Measurements from ENCODE around the gene PRMT3.

PRMT3 gene

GRCh38 chr11:20453657-20454316, 66.3 kb downstream of the PRMT3 start:
- H3K4me1 ChIP-seq (ENCODE audit: low read length) = no peaks in the 10 kb centered on the region
- no peak overlapping the region for H3K27ac ChIP-seq (ENCODE audit: low read length)
- no peak overlapping the region for H3K4me3 ChIP-seq (ENCODE audit: low read length)
- 0 out of 2 replicates have a peak, but pooled peaks cover 3% of the 10 kb centered on the region for H3K36me3 ChIP-seq (replicated peaks; ENCODE audit: insufficient read depth, low read length)
- H4K20me1 ChIP-seq (ENCODE audit: insufficient read depth, low read length) = no peaks in the 10 kb centered on the region
- H2AFZ ChIP-seq (ENCODE audit: low read length) = no peak overlapping the region
- H3K9me3 ChIP-seq (replicated peaks; ENCODE audit: insufficient read depth, low read length) = no peaks in the 10 kb centered on the region
- no peak overlapping the region for H3K4me2 ChIP-seq (ENCODE audit: low read depth, low read length)
- H3K9ac ChIP-seq (ENCODE audit: low read length) = no peak overlapping the region
- DNase-seq = no peak
- H3K27me3 ChIP-seq (replicated peaks; ENCODE audit: insufficient read depth, low read length) = no peaks in the 10 kb centered on the region
- H3K79me2 ChIP-seq (ENCODE audit: low read length) = no peaks in the 10 kb centered on the region
- no peaks in the 10 kb centered on the region for H3F3A ChIP-seq (ENCODE audit: insufficient read depth, low read length)
- no peak for TF ChIP-seq EZH2 (optimal IDR thresholded peaks at IDR 0.05; ENCODE audit: low read depth, low read length)
- TF ChIP-seq CTCF (IDR thresholded peaks at IDR 0.05; ENCODE audit: low read length) = no peak
- no peaks in the 10 kb centered on the region for H3K9me2 ChIP-seq (replicated peaks; ENCODE audit: insufficient read depth, low read length)

GRCh38 chr11:20457001-20457799, 69.7 kb downstream of the PRMT3 start:
- H4K20me1 ChIP-seq (ENCODE audit: insufficient read depth, low read length) = no peaks in the 10 kb centered on the region
- no peaks in the 10 kb centered on the region for H3K9me3 ChIP-seq (replicated peaks; ENCODE audit: insufficient read depth, low read length)
- no peak overlapping the region for H3K9ac ChIP-seq (ENCODE audit: low read length)
- H3K4me3 ChIP-seq (ENCODE audit: low read length) = no peak overlapping the region
- no peaks in the 10 kb centered on the region for H3K9me2 ChIP-seq (replicated peaks; ENCODE audit: insufficient read depth, low read length)
- no peaks in the 10 kb centered on the region for H3K27me3 ChIP-seq (replicated peaks; ENCODE audit: insufficient read depth, low read length)
- H2AFZ ChIP-seq (ENCODE audit: low read length) = no peak overlapping the region
- H3K36me3 ChIP-seq (replicated peaks; ENCODE audit: insufficient read depth, low read length) = 0 out of 2 replicates have a peak, but pooled peaks cover 6% of the 10 kb centered on the region
- no peak for DNase-seq
- H3F3A ChIP-seq (ENCODE audit: insufficient read depth, low read length) = no peaks in the 10 kb centered on the region
- no peak overlapping the region for H3K4me2 ChIP-seq (ENCODE audit: low read depth, low read length)
- TF ChIP-seq EZH2phosphoT487 (IDR thresholded peaks at IDR 0.05; ENCODE audit: low read length) (no peak), EZH2 (optimal IDR thresholded peaks at IDR 0.05; ENCODE audit: low read depth, low read length) (no peak), CTCF (IDR thresholded peaks at IDR 0.05; ENCODE audit: low read length) (no peak)
- H3K79me2 ChIP-seq (ENCODE audit: low read length) = no peaks in the 10 kb centered on the region
- H3K4me1 ChIP-seq (ENCODE audit: low read length) = no peaks in the 10 kb centered on the region
- no peak overlapping the region for H3K27ac ChIP-seq (ENCODE audit: low read length)

GRCh38 chr11:20457934-20458680, 70.6 kb downstream of the PRMT3 start:
- Histone ChIP-seq H3K4me3 (ENCODE audit: low read length) (no peak overlapping the region), H3K79me2 (ENCODE audit: low read length) (no peaks in the 10 kb centered on the region), H3K27ac (ENCODE audit: low read length) (no peak overlapping the region), H3K4me1 (ENCODE audit: low read length) (no peaks in the 10 kb centered on the region), H3K4me2 (ENCODE audit: low read depth, low read length) (no peak overlapping the region), H3K27me3 (replicated peaks; ENCODE audit: insufficient read depth, low read length) (no peaks in the 10 kb centered on the region), H3K9ac (ENCODE audit: low read length) (no peak overlapping the region), H2AFZ (ENCODE audit: low read length) (no peak overlapping the region), H3K9me3 (replicated peaks; ENCODE audit: insufficient read depth, low read length) (no peaks in the 10 kb centered on the region), H3K9me2 (replicated peaks; ENCODE audit: insufficient read depth, low read length) (no peaks in the 10 kb centered on the region), H3K36me3 (replicated peaks; ENCODE audit: insufficient read depth, low read length) (0 out of 2 replicates have a peak, but pooled peaks cover 2% of the 10 kb centered on the region), H3F3A (ENCODE audit: insufficient read depth, low read length) (no peaks in the 10 kb centered on the region), H4K20me1 (ENCODE audit: insufficient read depth, low read length) (no peaks in the 10 kb centered on the region)
- no peak for DNase-seq
- TF ChIP-seq EZH2phosphoT487 (IDR thresholded peaks at IDR 0.05; ENCODE audit: low read length) = no peak
- no peak for TF ChIP-seq CTCF (IDR thresholded peaks at IDR 0.05; ENCODE audit: low read length)
- TF ChIP-seq EZH2 (optimal IDR thresholded peaks at IDR 0.05; ENCODE audit: low read depth, low read length) = no peak
